Left ventricle myocardium inferior (tissue), 1 donor: ENCODE results near the gene CRYBG1. TPM values are rescaled to one million over a fixed set of nuclear protein-coding genes. Genes with fewer than 3 reads are reported as not detected.

Source experiments
- DNase-seq: peaks from one replicate; pipeline ENCODE4 v3.0.0-alpha.2; 2020
- H3K27ac ChIP-seq: fragments of 200-600 bp; replicated peaks from 2 replicates; pipeline ENCODE4 v1.8.0; 2021
- H3K27me3 ChIP-seq: fragments of 200-600 bp; 2 replicates; pipeline ENCODE4 v1.8.0; 2021; ENCODE audit warnings: low read depth
- H3K36me3 ChIP-seq: fragments of 200-600 bp; 2 replicates; pipeline ENCODE4 v1.8.0; 2021
- H3K4me1 ChIP-seq: fragments of 200-600 bp; 2 replicates; pipeline ENCODE4 v1.8.0; 2021
- H3K4me3 ChIP-seq: fragments of 200-600 bp; 2 replicates; pipeline ENCODE4 v1.8.0; 2021; ENCODE audit warnings: mild to moderate bottlenecking, moderate library complexity
- H3K9me3 ChIP-seq: fragments of 200-600 bp; replicated peaks from 2 replicates; pipeline ENCODE4 v1.8.0; 2021
- CTCF ChIP-seq: fragments of 200-600 bp; IDR thresholded peaks from 2 replicates; pipeline ENCODE4 v1.8.0; 2021; ENCODE audit warnings: antibody characterized with exemption, mild to moderate bottlenecking, borderline replicate concordance
- intact Hi-C: fragments of 100-400 bp; cut with micrococcal nuclease; formaldehyde crosslinking; loops from one replicate; pipeline ENCODE4 v1.11.0; 2022
- total RNA-seq: library from RNA; stranded (reverse); fragmentation: NEBNext Ultra II Directional; extraction: Animal tissue kit (Norgen Biotek cat#: 25700); gene quantifications from one replicate; pipeline ENCODE4 v1.2.1, GENCODE V29; 2021
- donor health status: DM: no; HTN: yes; CAD: no; lungs with severe emphysema.

CRYBG1 gene
- total RNA-seq, 1 donor from 2014 or later: 1.3 TPM

GRCh38 chr6:106611030-106611429 is 250.5 kb downstream of the CRYBG1 start:
- Histone ChIP-seq H3K4me1 (no peaks in the 10 kb centered on the region), H3K9me3 (no peaks in the 10 kb centered on the region), H3K27ac (no peak overlapping the region), H3K36me3 (peaks cover 21% of the 10 kb centered on the region), H3K4me3 (no peak overlapping the region), H3K27me3 (no peaks in the 10 kb centered on the region)
- intact Hi-C loops: no loop called here
- no peak for TF ChIP-seq CTCF
- no peak for DNase-seq

GRCh38 chr6:106612671-106613416 is 252.3 kb downstream of the CRYBG1 start:
- no peak for DNase-seq
- H3K4me3 ChIP-seq: no peak overlapping the region
- no peaks in the 10 kb centered on the region for H3K4me1 ChIP-seq
- intact Hi-C loops: no loop called here
- peaks cover 35% of the 10 kb centered on the region for H3K36me3 ChIP-seq
- H3K9me3 ChIP-seq: no peaks in the 10 kb centered on the region
- H3K27me3 ChIP-seq: no peaks in the 10 kb centered on the region
- H3K27ac ChIP-seq: no peak overlapping the region
- TF ChIP-seq CTCF: no peak

GRCh38 chr6:106613590-106613989 is 253.1 kb downstream of the CRYBG1 start:
- H3K27me3 ChIP-seq: no peaks in the 10 kb centered on the region
- no peaks in the 10 kb centered on the region for H3K9me3 ChIP-seq
- no peak for TF ChIP-seq CTCF
- no peak overlapping the region for H3K27ac ChIP-seq
- intact Hi-C loops: no loop called here
- H3K4me1 ChIP-seq: no peaks in the 10 kb centered on the region
- no peak for DNase-seq
- peaks cover 36% of the 10 kb centered on the region for H3K36me3 ChIP-seq
- H3K4me3 ChIP-seq: no peak overlapping the region

GRCh38 chr6:106614166-106614565 is 253.6 kb downstream of the CRYBG1 start:
- intact Hi-C loops: no loop called here
- peaks cover 37% of the 10 kb centered on the region for H3K36me3 ChIP-seq
- TF ChIP-seq CTCF: no peak

GRCh38 chr6:106614592-106615257 is 254.2 kb downstream of the CRYBG1 start:
- Histone ChIP-seq H3K27me3 (no peaks in the 10 kb centered on the region), H3K4me1 (no peaks in the 10 kb centered on the region), H3K4me3 (no peak overlapping the region), H3K27ac (no peak overlapping the region), H3K9me3 (no peaks in the 10 kb centered on the region), H3K36me3 (peaks cover 38% of the 10 kb centered on the region)
- TF ChIP-seq CTCF: no peak
- intact Hi-C loops: no loop called here
- DNase-seq: no peak

More at GRCh38 chr6:106614166-106614565, 253.6 kb downstream of the CRYBG1 start:
- Histone ChIP-seq H3K27me3 (no peaks in the 10 kb centered on the region), H3K27ac (no peak overlapping the region), H3K4me3 (no peak overlapping the region), H3K4me1 (no peaks in the 10 kb centered on the region), H3K9me3 (no peaks in the 10 kb centered on the region)
- no peak for DNase-seq
